HG03135 (cell line): ENCODE measurements around the gene ICAM5.

ENCODE experiments used
- ATAC-seq: cut with Tn5 transposase; IDR thresholded peaks from one replicate; pipeline ENCODE4 v1.9.1; 2021; ENCODE audit warnings: mild to moderate bottlenecking, moderate library complexity; ENCODE audit not compliant: unreplicated experiment

Gene ICAM5

GRCh38 chr19:10339977-10340376, 50.2 kb downstream of the ICAM5 start:
- no peak for ATAC-seq

GRCh38 chr19:10343495-10343894, 53.7 kb downstream of the ICAM5 start:
- ATAC-seq: no peak

DNA sequence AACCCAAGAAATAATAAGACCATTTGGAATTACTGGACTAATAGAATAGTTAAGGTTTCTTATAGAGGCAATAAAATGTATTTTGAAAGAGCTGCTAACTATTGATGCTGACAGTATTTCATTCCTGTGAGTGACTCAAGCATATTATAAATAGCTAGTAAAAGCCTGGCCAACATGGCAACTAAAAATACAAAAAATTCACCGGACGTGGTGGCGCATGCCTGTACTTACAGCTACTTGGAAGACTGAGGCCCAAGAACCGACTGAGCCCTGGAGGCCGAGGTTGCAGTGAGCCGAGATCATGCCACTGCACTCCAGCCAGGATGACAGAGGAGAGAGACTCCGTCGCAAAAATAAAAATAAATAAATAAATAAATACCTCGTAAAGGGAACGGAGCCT, 55.0 kb downstream of the ICAM5 start:
- no peak for ATAC-seq
